H1 (cell line): ENCODE measurements around the gene ITM2B. TPM values are rescaled to one million over a fixed set of nuclear protein-coding genes. Genes with fewer than 3 reads are reported as not detected.

Source experiments
- CTCF ChIA-PET: fragments of 300-600 bp; sonication (Branson Sonifier 250); formaldehyde crosslinking; loops from one replicate; lab custom pipeline; 2021; ENCODE audit not compliant: partially characterized antibody; lab: Charles Lee
- POLR2A ChIA-PET: fragments of 300-600 bp; sonication (Branson Sonifier 250); formaldehyde crosslinking; loops from one replicate; lab custom pipeline; 2021; ENCODE audit warnings: inconsistent platforms; ENCODE audit not compliant: partially characterized antibody; lab: Charles Lee
- DNase-seq, 2 experiments: peaks; one replicate each; pipeline versions ENCODE4 v3.0.0 to v3.0.0-alpha.2; 2010 to 2022; ENCODE audit warnings: low spot score in 2 of 2, low read depth in 1 of 2, mixed read lengths in 1 of 2
- FAIRE-seq: peaks from 2 replicates; lab custom pipeline; 2011; peaks lifted over from hg19 to GRCh38; lab: Jason Lieb, UNC
- H2AFZ ChIP-seq: 2 replicates; pipeline ENCODE4 v1.8.1; 2012; ENCODE audit warnings: low read length, inconsistent platforms
- H2AK5ac ChIP-seq: 2 replicates; pipeline ENCODE4 v1.6.1; 2013; ENCODE audit warnings: low read depth, low read length
- H2BK120ac ChIP-seq: replicated peaks from 2 replicates; pipeline ENCODE3; 2013; ENCODE audit warnings: low read depth, low read length, inconsistent platforms
- H2BK12ac ChIP-seq: 2 replicates; pipeline ENCODE4 v1.6.1; 2013; ENCODE audit warnings: low read depth, low read length
- H2BK15ac ChIP-seq: 2 replicates; pipeline ENCODE4 v1.6.1; 2013; ENCODE audit warnings: low read length
- H2BK20ac ChIP-seq: 2 replicates; pipeline ENCODE4 v1.6.1; 2013; ENCODE audit warnings: low read length
- H2BK5ac ChIP-seq: 2 replicates; pipeline ENCODE4 v1.6.1; 2013; ENCODE audit warnings: low read depth, low read length
- H3K14ac ChIP-seq: 2 replicates; pipeline ENCODE4 v1.6.1; 2013; ENCODE audit warnings: inconsistent platforms; ENCODE audit not compliant: insufficient read length
- H3K18ac ChIP-seq: 2 replicates; pipeline ENCODE4 v1.6.1; 2013; ENCODE audit warnings: low read length; ENCODE audit errors: extremely low read depth
- H3K23ac ChIP-seq: 2 replicates; pipeline ENCODE4 v1.6.1; 2013; ENCODE audit warnings: inconsistent platforms; ENCODE audit not compliant: insufficient read length
- H3K23me2 ChIP-seq: 2 replicates; pipeline ENCODE4 v1.6.1; 2013; ENCODE audit warnings: low read depth, low read length
- H3K27ac ChIP-seq: 2 replicates; pipeline ENCODE4 v1.6.1; 2011; ENCODE audit warnings: low read depth, low read length, inconsistent platforms
- H3K27me3 ChIP-seq, 4 experiments: replicated peaks in 1 of 4; 1 replicate in 1 of 4; 2 replicates in 3 of 4; pipeline versions ENCODE4 v1.6.1 to v1.8.1; 2011 to 2013; ENCODE audit warnings: low read length in 3 of 4, mild to moderate bottlenecking in 3 of 4, inconsistent platforms in 2 of 4, mixed read lengths in 2 of 4, moderate library complexity in 1 of 4; ENCODE audit not compliant: control insufficient read depth in 3 of 4, insufficient read depth in 3 of 4; ENCODE audit errors: extremely low read depth in 1 of 4
- H3K36me3 ChIP-seq, 4 experiments: 2 replicates each; pipeline versions ENCODE4 v1.6.1 to v1.8.1; 2011 to 2013; ENCODE audit warnings: mild to moderate bottlenecking in 4 of 4, low read length in 3 of 4, moderate library complexity in 2 of 4, control low read depth in 1 of 4, inconsistent platforms in 1 of 4; ENCODE audit not compliant: insufficient read depth in 4 of 4, control insufficient read depth in 2 of 4
- H3K4ac ChIP-seq: replicated peaks from 2 replicates; pipeline ENCODE3; 2013; ENCODE audit warnings: low read length, low read depth, mixed read lengths, inconsistent platforms; ENCODE audit not compliant: insufficient read length
- H3K4me1 ChIP-seq, 4 experiments: replicated peaks in 1 of 4; 1 replicate in 1 of 4; 2 replicates in 3 of 4; pipeline versions ENCODE4 v1.6.1 to v1.8.1; 2011 to 2013; ENCODE audit warnings: low read length in 3 of 4, inconsistent platforms in 2 of 4, mixed read lengths in 1 of 4; ENCODE audit not compliant: insufficient read depth in 4 of 4, control insufficient read depth in 3 of 4
- H3K4me2 ChIP-seq, 2 experiments: 2 replicates each; pipeline versions ENCODE4 v1.6.1 to v1.8.1; 2011 to 2013; ENCODE audit warnings: low read depth in 2 of 2, low read length in 2 of 2, control low read depth in 1 of 2, inconsistent platforms in 1 of 2, mild to moderate bottlenecking in 1 of 2; ENCODE audit not compliant: insufficient read depth in 1 of 2
- H3K4me3 ChIP-seq, 4 experiments: fragments of 200-600, 300-600 bp in 1 of 4; sonication (generic), shearing (Covaris generic), sonication (Bioruptor Twin) in 1 of 4; 2 replicates each; pipeline versions ENCODE4 v1.5.1 to v1.8.1; 2011 to 2016; ENCODE audit warnings: low read length in 4 of 4, low read depth in 3 of 4, control low read depth in 2 of 4, inconsistent platforms in 2 of 4, mild to moderate bottlenecking in 2 of 4, mixed read lengths in 1 of 4, moderate library complexity in 1 of 4; ENCODE audit not compliant: insufficient read depth in 2 of 4; ENCODE audit errors: extremely low read depth in 1 of 4
- H3K56ac ChIP-seq: replicated peaks from 2 replicates; pipeline ENCODE3; 2013; ENCODE audit warnings: low read depth, mild to moderate bottlenecking, mixed read lengths, low read length, inconsistent platforms; ENCODE audit not compliant: insufficient read length
- H3K79me1 ChIP-seq: 2 replicates; pipeline ENCODE4 v1.6.1; 2013; ENCODE audit warnings: low read depth, low read length, control low read depth
- H3K79me2 ChIP-seq, 2 experiments: 2 replicates each; pipeline versions ENCODE4 v1.6.1 to v1.8.1; 2012 to 2013; ENCODE audit warnings: low read length in 2 of 2, mild to moderate bottlenecking in 2 of 2, inconsistent platforms in 1 of 2; ENCODE audit not compliant: insufficient read depth in 2 of 2, control insufficient read depth in 1 of 2
- H3K9ac ChIP-seq, 4 experiments: replicated peaks in 1 of 4; 1 replicate in 1 of 4; 2 replicates in 3 of 4; pipeline versions ENCODE4 v1.6.1 to v1.8.1; 2011 to 2013; ENCODE audit warnings: low read depth in 3 of 4, low read length in 3 of 4, control low read depth in 2 of 4, mild to moderate bottlenecking in 2 of 4, moderate library complexity in 2 of 4, inconsistent platforms in 1 of 4; ENCODE audit errors: extremely low read depth in 1 of 4
- H3K9me3 ChIP-seq, 2 experiments: 2 replicates each; pipeline versions ENCODE4 v1.6.1 to v1.8.1; 2012 to 2013; ENCODE audit warnings: mild to moderate bottlenecking in 2 of 2, moderate library complexity in 2 of 2, control low read depth in 1 of 2, inconsistent platforms in 1 of 2, low read depth in 1 of 2, low read length in 1 of 2, mixed read lengths in 1 of 2; ENCODE audit not compliant: insufficient read depth in 2 of 2
- H4K20me1 ChIP-seq, 2 experiments: replicated peaks in 1 of 2; 2 replicates each; pipeline versions ENCODE3 to v1.8.1; 2011 to 2013; ENCODE audit warnings: inconsistent platforms in 2 of 2, low read length in 2 of 2, mild to moderate bottlenecking in 1 of 2; ENCODE audit not compliant: insufficient read depth in 2 of 2, control insufficient read depth in 1 of 2
- H4K5ac ChIP-seq: 2 replicates; pipeline ENCODE4 v1.6.1; 2013; ENCODE audit warnings: low read length, low read depth, mixed read lengths, inconsistent platforms; ENCODE audit not compliant: insufficient read length
- H4K8ac ChIP-seq: 2 replicates; pipeline ENCODE4 v1.8.0; 2013; ENCODE audit warnings: mild to moderate bottlenecking, moderate library complexity, low read length, inconsistent platforms; ENCODE audit not compliant: insufficient read depth; ENCODE audit errors: extremely low read depth
- H4K91ac ChIP-seq: replicated peaks from 2 replicates; pipeline ENCODE3; 2013; ENCODE audit warnings: low read length, mixed read lengths, inconsistent platforms; ENCODE audit not compliant: insufficient read length
- FOSL1 ChIP-seq: IDR thresholded peaks from 2 replicates; pipeline ENCODE4 v1.6.1; 2011; ENCODE audit warnings: mild to moderate bottlenecking, low read depth, low read length, moderate library complexity; ENCODE audit not compliant: insufficient read depth
- KDM5A ChIP-seq: fragments of 200-600 bp; IDR thresholded peaks from 2 replicates; pipeline ENCODE4 v1.7.1; 2012; ENCODE audit warnings: mild to moderate bottlenecking, low read length, inconsistent platforms, mixed read lengths
- NRF1 ChIP-seq: IDR thresholded peaks from 2 replicates; pipeline ENCODE4 v1.6.1; 2011; ENCODE audit warnings: mild to moderate bottlenecking, low read depth, low read length, improper control_type of control experiment
- SIRT6 ChIP-seq: IDR thresholded peaks from one replicate; pipeline ENCODE4 v1.7.1; 2012; ENCODE audit warnings: low read length, inconsistent platforms
- WGBS, 2 experiments: shearing (Covaris generic) in 1 of 2; methylation state at CpG; one replicate each; pipeline versions ENCODE4 v1.1.6 to v1.1.7; 2013 to 2015; ENCODE audit warnings: low lambda C conversion rate in 2 of 2, mixed read lengths in 2 of 2, inconsistent platforms in 1 of 2, low coverage in 1 of 2, missing lambda C conversion rate in 1 of 2; ENCODE audit not compliant: insufficient replicate concordance in 2 of 2, insufficient coverage in 1 of 2, insufficient read length in 1 of 2; ENCODE audit errors: extremely low coverage in 1 of 2, missing lambda C conversion rate in 1 of 2; 5-methylcytosine and 5-hydroxymethylcytosine counted together
- polyA plus RNA-seq, 7 experiments: library from polyadenylated mRNA; depleted of rRNA in 3 of 7; stranded (reverse) in 5 of 7; unstranded in 2 of 7; fragments of >200 nt in 5 of 7; fragments of 200-250 nt in 2 of 7; gene quantifications; 1 replicate in 5 of 7; 2 replicates in 1 of 7; 4 replicates in 1 of 7; pipeline versions ENCODE4 v1.2.1 to v1.2.3, GENCODE V29; 2011 to 2013; ENCODE audit warnings: missing spikeins in 2 of 7, mixed read lengths in 2 of 7
- total RNA-seq: library from RNA; stranded (reverse); fragmentation: NEBNext Ultra II Directional; extraction: Animal tissue kit (Norgen Biotek cat#: 25700); gene quantifications from 2 replicates; pipeline ENCODE4 v1.2.1, GENCODE V29; 2021
- TF ChIP-seq, protein P1 (sequence below): IDR thresholded peaks from 2 replicates; pipeline ENCODE4 v1.6.1; 2011; ENCODE audit warnings: low read depth, mild to moderate bottlenecking, low read length; ENCODE audit not compliant: insufficient read depth

The ITM2B gene
- total and polyA plus RNA-seq, 2 of the 8 experiments (the other 6 are each of a cell fraction or from before 2014, with no cell fraction given): 132 to 184 TPM

DNA sequence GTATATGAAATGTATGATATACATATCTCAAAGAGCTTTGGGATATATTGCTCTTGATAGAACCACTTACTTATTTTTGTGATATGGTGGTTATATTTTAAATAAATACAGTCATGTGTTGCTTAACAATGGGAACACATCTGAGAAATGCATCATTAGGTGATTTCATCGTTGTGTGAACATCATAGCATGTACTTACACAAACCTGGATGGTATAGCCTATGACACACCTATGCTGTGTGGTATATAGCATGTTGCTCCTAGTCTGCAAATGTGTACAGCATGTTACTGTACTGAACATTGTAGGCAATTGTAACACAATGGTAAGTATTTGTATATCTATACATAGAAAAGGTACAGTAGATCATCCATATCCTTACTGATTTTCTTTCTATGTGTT is 78.2 kb downstream of the ITM2B start:
- no peak overlapping the region for H3K56ac ChIP-seq
- H3K27me3 ChIP-seq: no peaks in the 10 kb centered on the region
- no peak overlapping the region for H3K14ac ChIP-seq
- H3K79me2 ChIP-seq: no peaks in the 10 kb centered on the region
- no peak overlapping the region for H4K91ac ChIP-seq
- H4K8ac ChIP-seq: no peak overlapping the region
- no peak overlapping the region for H2AK5ac ChIP-seq
- H3K18ac ChIP-seq: no peak overlapping the region
- H3K4me2 ChIP-seq: no peak overlapping the region
- H4K20me1 ChIP-seq: no peaks in the 10 kb centered on the region
- no peaks in the 10 kb centered on the region for H3K4me1 ChIP-seq
- H2BK20ac ChIP-seq: no peak overlapping the region
- H4K5ac ChIP-seq: no peak overlapping the region
- ChIA-PET CTCF (no interaction called here), POLR2A (no interaction called here)
- WGBS, 2 experiments: 90% methylated on average over 1 of the region's 1 CpG; no CpG with 5 or more reads in 1 of the 2 experiments
- no peak overlapping the region for H2BK15ac ChIP-seq
- H3K23ac ChIP-seq: no peak overlapping the region
- TF ChIP-seq FOSL1: no peak
- no peak for TF ChIP-seq SIRT6
- TF ChIP-seq NRF1: no peak
- no peak for TF ChIP-seq KDM5A
- TF ChIP-seq, protein P1, sequence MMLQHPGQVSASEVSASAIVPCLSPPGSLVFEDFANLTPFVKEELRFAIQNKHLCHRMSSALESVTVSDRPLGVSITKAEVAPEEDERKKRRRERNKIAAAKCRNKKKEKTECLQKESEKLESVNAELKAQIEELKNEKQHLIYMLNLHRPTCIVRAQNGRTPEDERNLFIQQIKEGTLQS: no peak
- H3K23me2 ChIP-seq: no peaks in the 10 kb centered on the region
- H3K9me3 ChIP-seq: no peaks in the 10 kb centered on the region; a peak in 1 of 4 replicates
- H3K4ac ChIP-seq: no peak overlapping the region
- no peak overlapping the region for H2BK5ac ChIP-seq
- FAIRE-seq (no peak), DNase-seq (no peak)
- no peak overlapping the region for H2AFZ ChIP-seq
- H3K79me1 ChIP-seq: no peaks in the 10 kb centered on the region
- no peak overlapping the region for H3K9ac ChIP-seq
- no peak overlapping the region for H3K4me3 ChIP-seq
- H3K27ac ChIP-seq: no peak overlapping the region
- no peak overlapping the region for H2BK12ac ChIP-seq
- H2BK120ac ChIP-seq: no peak overlapping the region
- no peaks in the 10 kb centered on the region for H3K36me3 ChIP-seq
